HepG2 (cell line): ENCODE data around the gene TOM1L2. TPM values are rescaled to one million over a fixed set of nuclear protein-coding genes. Genes with fewer than 3 reads are reported as not detected.

ENCODE experiments used
- ATAC-seq: fragments of 200-7000 bp; cut with Tn5 transposase; 3 replicates; pipeline ENCODE4 v1.9.1; 2020; ENCODE audit warnings: mild to moderate bottlenecking, moderate library complexity
- BruUV-seq: library from RNA; stranded (reverse); fragments of 400-500 nt; replicated peaks from 2 replicates; lab custom pipeline; 2021; lab: Mats Ljungman, UMichigan
- CTCF ChIA-PET: fragments of 300-600 bp; formaldehyde crosslinking; extraction: SDS; loops from one replicate; lab custom pipeline; 2021; ENCODE audit warnings: low total read pairs, inconsistent platforms, low intra/inter-chr PET ratio; lab: Yijun Ruan, JAX
- POLR2A ChIA-PET: fragments of 350-600 bp; sonication (Branson Sonifier 250); formaldehyde crosslinking; loops from one replicate; lab custom pipeline; 2020; ENCODE audit warnings: antibody characterized with exemption, inconsistent platforms; lab: Yijun Ruan, JAX
- DNase-seq: peaks from one replicate; pipeline ENCODE4 v3.0.0-alpha.2; 2015; ENCODE audit warnings: low spot score
- FAIRE-seq: peaks from 3 replicates; lab custom pipeline; 2011; peaks lifted over from hg19 to GRCh38; lab: Jason Lieb, UNC
- H2AFZ ChIP-seq: one replicate; pipeline ENCODE4 v1.6.1; 2011; ENCODE audit warnings: low read length, inconsistent platforms
- H3K27ac ChIP-seq: fragments of 300-600 bp; 3 replicates; pipeline ENCODE4 v1.8.0; 2011; ENCODE audit warnings: mixed run types, mild to moderate bottlenecking, mixed read lengths, low read length, inconsistent platforms; ENCODE audit not compliant: insufficient read depth; ENCODE audit errors: extremely low read length
- H3K27me3 ChIP-seq, 2 experiments: fragments of 200-600 bp in 1 of 2; 2 replicates in 1 of 2; 3 replicates in 1 of 2; pipeline versions ENCODE4 v1.6.0 to v1.8.0; 2011; ENCODE audit warnings: low read length in 2 of 2, mild to moderate bottlenecking in 2 of 2, moderate library complexity in 2 of 2, inconsistent platforms in 1 of 2; ENCODE audit not compliant: insufficient read depth in 2 of 2, control insufficient read depth in 1 of 2
- H3K36me3 ChIP-seq, 2 experiments: fragments of 200-600 bp in 1 of 2; replicated peaks in 1 of 2; 2 replicates in 1 of 2; 3 replicates in 1 of 2; pipeline versions ENCODE4 v1.5.1 to v1.8.0; 2011; ENCODE audit warnings: low read length in 2 of 2, inconsistent platforms in 1 of 2; ENCODE audit not compliant: insufficient read depth in 2 of 2, control insufficient read depth in 1 of 2
- H3K4me1 ChIP-seq: 2 replicates; pipeline ENCODE4 v1.5.1; 2012; ENCODE audit warnings: low read length, inconsistent platforms; ENCODE audit not compliant: insufficient read depth
- H3K4me2 ChIP-seq: 2 replicates; pipeline ENCODE4 v1.6.0; 2011; ENCODE audit warnings: low read depth, low read length, inconsistent platforms
- H3K4me3 ChIP-seq, 3 experiments: fragments of 200-600 bp in 1 of 3; sonication (generic), shearing (Covaris generic) in 1 of 3; replicated peaks in 1 of 3; 2 replicates each; pipeline ENCODE4 v1.5.1; 2011 to 2016; ENCODE audit warnings: low read length in 3 of 3, inconsistent platforms in 2 of 3, low read depth in 2 of 3, mild to moderate bottlenecking in 2 of 3, control low read depth in 1 of 3, mixed read lengths in 1 of 3; ENCODE audit not compliant: insufficient read depth in 1 of 3
- H3K79me2 ChIP-seq: one replicate; pipeline ENCODE4 v1.6.1; 2011; ENCODE audit warnings: low read length, inconsistent platforms; ENCODE audit not compliant: insufficient read depth
- H3K9ac ChIP-seq: 2 replicates; pipeline ENCODE4 v1.6.0; 2011; ENCODE audit warnings: mild to moderate bottlenecking, low read depth, low read length, inconsistent platforms; ENCODE audit not compliant: insufficient read depth
- H3K9me3 ChIP-seq: 2 replicates; pipeline ENCODE4 v1.5.1; 2012; ENCODE audit warnings: mild to moderate bottlenecking, low read length
- H4K20me1 ChIP-seq: 2 replicates; pipeline ENCODE4 v1.6.0; 2011; ENCODE audit warnings: inconsistent platforms, mild to moderate bottlenecking, low read length, moderate library complexity; ENCODE audit not compliant: insufficient read depth
- ATF7-NPFF ChIP-seq: sonication (generic); formaldehyde crosslinking; IDR thresholded peaks from 2 replicates; pipeline ENCODE4 v1.8.1; 2023; ENCODE audit warnings: mild to moderate bottlenecking, low read depth, missing genetic modification reagents, moderate library complexity
- CCDC6 ChIP-seq: sonication (generic); formaldehyde crosslinking; IDR thresholded peaks from 2 replicates; pipeline ENCODE4 v1.8.1; 2022; ENCODE audit warnings: mild to moderate bottlenecking, missing genetic modification reagents, moderate library complexity
- ETV5 ChIP-seq: IDR thresholded peaks from 2 replicates; pipeline ENCODE4 v1.6.1; 2018; ENCODE audit warnings: missing biosample characterization, missing genetic modification reagents, inconsistent platforms, borderline replicate concordance
- HDAC6 ChIP-seq: fragments of 200-600 bp; sonication (generic); IDR thresholded peaks from 2 replicates; pipeline ENCODE4 v1.7.0; 2017; ENCODE audit warnings: mild to moderate bottlenecking, antibody characterized with exemption, low read length, low read depth
- HES4 ChIP-seq: sonication (generic); formaldehyde crosslinking; IDR thresholded peaks from 2 replicates; pipeline ENCODE4 v1.9.0; 2021; ENCODE audit warnings: mild to moderate bottlenecking, missing genetic modification reagents, borderline replicate concordance
- KLF13 ChIP-seq: sonication (generic); formaldehyde crosslinking; IDR thresholded peaks from 2 replicates; pipeline ENCODE4 v1.4.0; 2020; ENCODE audit warnings: mild to moderate bottlenecking, missing genetic modification reagents
- NFE2L1 ChIP-seq: sonication (generic); formaldehyde crosslinking; IDR thresholded peaks from 2 replicates; pipeline ENCODE4 v1.4.0; 2020; ENCODE audit warnings: missing genetic modification reagents, mild to moderate bottlenecking, borderline replicate concordance
- NPAS2 ChIP-seq: sonication (generic); formaldehyde crosslinking; IDR thresholded peaks from 2 replicates; pipeline ENCODE4 v1.8.0; 2022; ENCODE audit warnings: mild to moderate bottlenecking, missing genetic modification reagents, borderline replicate concordance
- NR2C2 ChIP-seq: sonication (generic); formaldehyde crosslinking; IDR thresholded peaks from 2 replicates; pipeline ENCODE4 v1.4.0; 2020; ENCODE audit warnings: missing genetic modification reagents, mild to moderate bottlenecking, moderate library complexity, borderline replicate concordance
- POLR2AphosphoS2 ChIP-seq: IDR thresholded peaks from 2 replicates; pipeline ENCODE4 v1.6.1; 2011; ENCODE audit warnings: low read depth, low read length, improper control_type of control experiment
- SCMH1 ChIP-seq: sonication (generic); formaldehyde crosslinking; IDR thresholded peaks from 2 replicates; pipeline ENCODE4 v1.9.0; 2021; ENCODE audit warnings: missing genetic modification reagents, mild to moderate bottlenecking, borderline replicate concordance
- SMARCE1 ChIP-seq: fragments of 450-650 bp; IDR thresholded peaks from 2 replicates; pipeline ENCODE4 v1.6.1; 2017; ENCODE audit warnings: borderline replicate concordance
- ZC3H4 ChIP-seq: sonication (generic); formaldehyde crosslinking; IDR thresholded peaks from 2 replicates; pipeline ENCODE4 v1.4.0; 2020; ENCODE audit warnings: missing genetic modification reagents, borderline replicate concordance
- ZNF20 ChIP-seq: sonication (generic); formaldehyde crosslinking; IDR thresholded peaks from 2 replicates; pipeline ENCODE4 v1.4.0; 2020; ENCODE audit warnings: mild to moderate bottlenecking, moderate library complexity, missing genetic modification reagents
- ZNF264 ChIP-seq: sonication (generic); formaldehyde crosslinking; IDR thresholded peaks from 2 replicates; pipeline ENCODE4 v1.4.0; 2020; ENCODE audit warnings: missing genetic modification reagents
- ZNF556 ChIP-seq: sonication (generic); formaldehyde crosslinking; IDR thresholded peaks from 2 replicates; pipeline ENCODE4 v1.4.0; 2020; ENCODE audit warnings: mild to moderate bottlenecking, missing genetic modification reagents, borderline replicate concordance
- WGBS: methylation state at CpG from one replicate; pipeline ENCODE4 v1.1.6; 2017; ENCODE audit warnings: low lambda C conversion rate; 5-methylcytosine and 5-hydroxymethylcytosine counted together
- in situ Hi-C: cut with HindIII; loops from 2 replicates; pipeline ENCODE4 v1.10.0; 2017; ENCODE audit warnings: low pct_unique_long_range_greater_than_20kb; ENCODE audit not compliant: extremely low pct_ligation_motif_present
- intact Hi-C: fragments of 100-400 bp; cut with micrococcal nuclease; formaldehyde crosslinking; loops from one replicate; pipeline ENCODE4 v1.10.0; 2022; ENCODE audit not compliant: unreplicated experiment
- polyA plus RNA-seq, 8 experiments: library from polyadenylated mRNA; depleted of rRNA in 3 of 8; stranded (reverse) in 7 of 8; unstranded in 1 of 8; fragments of >200 nt; fragmentation: Illumina TruSeq in 4 of 8; extraction: Trizol in 4 of 8; gene quantifications; 2 replicates each; pipeline versions ENCODE4 v1.2.1 to v1.2.3, GENCODE V29; 2011 to 2016; ENCODE audit warnings: low read depth in 4 of 8, missing spikeins in 1 of 8, mixed read lengths in 1 of 8; ENCODE audit not compliant: insufficient read depth in 1 of 8
- total RNA-seq, 5 experiments: library from RNA; depleted of rRNA; stranded (reverse); fragments of >200 nt; fragmentation: Illumina TruSeq; extraction: Trizol; gene quantifications; 2 replicates each; pipeline ENCODE4 v1.2.3, GENCODE V29; 2016; ENCODE audit warnings: low read depth in 1 of 5
- TF ChIP-seq, protein P1 (sequence below): sonication (generic); formaldehyde crosslinking; IDR thresholded peaks from 2 replicates; pipeline ENCODE4 v1.8.0; 2022; ENCODE audit warnings: low read depth, missing genetic modification reagents
- TF ChIP-seq, protein P2 (sequence below): sonication (generic); formaldehyde crosslinking; IDR thresholded peaks from 2 replicates; pipeline ENCODE4 v1.5.0; 2020; ENCODE audit warnings: mild to moderate bottlenecking, missing genetic modification reagents
- TF ChIP-seq, protein P3 (sequence below): sonication (generic); formaldehyde crosslinking; IDR thresholded peaks from 2 replicates; pipeline ENCODE4 v1.4.0; 2020; ENCODE audit warnings: missing genetic modification reagents
- TF ChIP-seq, protein P4 (sequence below): sonication (generic); formaldehyde crosslinking; IDR thresholded peaks from 2 replicates; pipeline ENCODE4 v1.4.0; 2020; ENCODE audit warnings: mild to moderate bottlenecking, missing genetic modification reagents

Gene TOM1L2
- total and polyA plus RNA-seq, 2 of the 13 experiments (the other 11 are each of a cell fraction or from before 2014, with no cell fraction given): 4.7 to 7.4 TPM

DNA sequence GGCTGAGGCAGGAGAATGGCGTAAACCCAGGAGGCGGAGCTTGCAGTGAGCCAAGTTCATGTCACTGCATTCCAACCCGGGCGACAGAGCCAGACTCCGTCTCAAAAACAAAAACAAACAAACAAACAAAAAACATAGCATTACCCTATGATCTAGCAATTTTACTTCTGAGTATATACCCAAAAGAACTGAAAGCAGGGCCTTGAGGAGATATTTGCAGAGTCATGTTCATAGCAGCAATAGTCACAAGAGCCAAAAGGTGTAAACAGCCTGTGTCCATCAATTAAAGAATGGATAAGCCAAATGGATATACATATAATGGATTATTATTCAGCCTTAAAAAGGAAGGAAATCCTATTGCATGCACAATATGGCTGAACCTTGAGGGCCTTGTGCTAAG, 63.1 kb downstream of the TOM1L2 start:
- FAIRE-seq: no peak
- ChIA-PET CTCF (no interaction called here), POLR2A (no interaction called here)
- Histone ChIP-seq H3K4me2 (no peak overlapping the region), H3K27me3 (no peaks in the 10 kb centered on the region), H3K4me3 (no peak overlapping the region), H4K20me1 (no peaks in the 10 kb centered on the region), H3K79me2 (no peaks in the 10 kb centered on the region), H3K27ac (no peak overlapping the region), H3K36me3 (no peaks in the 10 kb centered on the region), H2AFZ (no peak overlapping the region), H3K9me3 (no peaks in the 10 kb centered on the region), H3K9ac (no peak overlapping the region), H3K4me1 (peaks cover 60% of the 10 kb centered on the region)
- intact Hi-C loops: no loop called here
- 96% methylated on average over 5 of the region's 5 CpGs for WGBS
- DNase-seq: no peak
- no TSS peak for BruUV-seq
- ATAC-seq: no peak
- in situ Hi-C loops: no loop called here
- TF ChIP-seq HDAC6 (no peak), ZNF264 (CRISPR knock-in tag) (no peak), SMARCE1 (no peak), ATF7-NPFF (CRISPR knock-in tag) (no peak), CCDC6 (CRISPR knock-in tag) (no peak), NR2C2 (CRISPR knock-in tag) (no peak), ZC3H4 (no peak), NPAS2 (CRISPR knock-in tag) (no peak), SCMH1 (CRISPR knock-in tag) (no peak), ETV5 (CRISPR knock-in tag) (no peak), NFE2L1 (CRISPR knock-in tag) (no peak), HES4 (no peak), ZNF556 (CRISPR knock-in tag) (no peak), ZNF20 (CRISPR knock-in tag) (no peak), POLR2AphosphoS2 (no peak), KLF13 (CRISPR knock-in tag) (no peak)
- TF ChIP-seq, protein P1, sequence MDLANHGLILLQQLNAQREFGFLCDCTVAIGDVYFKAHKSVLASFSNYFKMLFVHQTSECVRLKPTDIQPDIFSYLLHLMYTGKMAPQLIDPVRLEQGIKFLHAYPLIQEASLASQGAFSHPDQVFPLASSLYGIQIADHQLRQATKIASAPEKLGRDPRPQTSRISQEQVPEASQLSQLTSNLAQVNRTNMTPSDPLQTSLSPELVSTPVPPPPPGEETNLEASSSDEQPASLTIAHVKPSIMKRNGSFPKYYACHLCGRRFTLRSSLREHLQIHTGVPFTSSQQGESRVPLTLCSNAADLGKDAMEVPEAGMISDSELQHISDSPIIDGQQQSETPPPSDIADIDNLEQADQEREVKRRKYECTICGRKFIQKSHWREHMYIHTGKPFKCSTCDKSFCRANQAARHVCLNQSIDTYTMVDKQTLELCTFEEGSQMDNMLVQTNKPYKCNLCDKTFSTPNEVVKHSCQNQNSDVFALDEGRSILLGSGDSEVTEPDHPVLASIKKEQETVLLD (CRISPR knock-in tag): no peak
- TF ChIP-seq, protein P2, sequence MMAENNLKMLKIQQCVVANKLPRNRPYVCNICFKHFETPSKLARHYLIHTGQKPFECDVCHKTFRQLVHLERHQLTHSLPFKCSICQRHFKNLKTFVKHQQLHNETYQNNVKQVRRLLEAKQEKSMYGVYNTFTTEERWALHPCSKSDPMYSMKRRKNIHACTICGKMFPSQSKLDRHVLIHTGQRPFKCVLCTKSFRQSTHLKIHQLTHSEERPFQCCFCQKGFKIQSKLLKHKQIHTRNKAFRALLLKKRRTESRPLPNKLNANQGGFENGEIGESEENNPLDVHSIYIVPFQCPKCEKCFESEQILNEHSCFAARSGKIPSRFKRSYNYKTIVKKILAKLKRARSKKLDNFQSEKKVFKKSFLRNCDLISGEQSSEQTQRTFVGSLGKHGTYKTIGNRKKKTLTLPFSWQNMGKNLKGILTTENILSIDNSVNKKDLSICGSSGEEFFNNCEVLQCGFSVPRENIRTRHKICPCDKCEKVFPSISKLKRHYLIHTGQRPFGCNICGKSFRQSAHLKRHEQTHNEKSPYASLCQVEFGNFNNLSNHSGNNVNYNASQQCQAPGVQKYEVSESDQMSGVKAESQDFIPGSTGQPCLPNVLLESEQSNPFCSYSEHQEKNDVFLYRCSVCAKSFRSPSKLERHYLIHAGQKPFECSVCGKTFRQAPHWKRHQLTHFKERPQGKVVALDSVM (CRISPR knock-in tag): no peak
- TF ChIP-seq, protein P3, sequence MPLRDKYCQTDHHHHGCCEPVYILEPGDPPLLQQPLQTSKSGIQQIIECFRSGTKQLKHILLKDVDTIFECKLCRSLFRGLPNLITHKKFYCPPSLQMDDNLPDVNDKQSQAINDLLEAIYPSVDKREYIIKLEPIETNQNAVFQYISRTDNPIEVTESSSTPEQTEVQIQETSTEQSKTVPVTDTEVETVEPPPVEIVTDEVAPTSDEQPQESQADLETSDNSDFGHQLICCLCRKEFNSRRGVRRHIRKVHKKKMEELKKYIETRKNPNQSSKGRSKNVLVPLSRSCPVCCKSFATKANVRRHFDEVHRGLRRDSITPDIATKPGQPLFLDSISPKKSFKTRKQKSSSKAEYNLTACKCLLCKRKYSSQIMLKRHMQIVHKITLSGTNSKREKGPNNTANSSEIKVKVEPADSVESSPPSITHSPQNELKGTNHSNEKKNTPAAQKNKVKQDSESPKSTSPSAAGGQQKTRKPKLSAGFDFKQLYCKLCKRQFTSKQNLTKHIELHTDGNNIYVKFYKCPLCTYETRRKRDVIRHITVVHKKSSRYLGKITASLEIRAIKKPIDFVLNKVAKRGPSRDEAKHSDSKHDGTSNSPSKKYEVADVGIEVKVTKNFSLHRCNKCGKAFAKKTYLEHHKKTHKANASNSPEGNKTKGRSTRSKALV (CRISPR knock-in tag): no peak
- TF ChIP-seq, protein P4, sequence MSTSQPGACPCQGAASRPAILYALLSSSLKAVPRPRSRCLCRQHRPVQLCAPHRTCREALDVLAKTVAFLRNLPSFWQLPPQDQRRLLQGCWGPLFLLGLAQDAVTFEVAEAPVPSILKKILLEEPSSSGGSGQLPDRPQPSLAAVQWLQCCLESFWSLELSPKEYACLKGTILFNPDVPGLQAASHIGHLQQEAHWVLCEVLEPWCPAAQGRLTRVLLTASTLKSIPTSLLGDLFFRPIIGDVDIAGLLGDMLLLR: no peak
- TF ChIP-seq, all 625 proteins: peak for 0
